GM12873 (cell line): ENCODE data around the gene RBP4.
A peak's percentile ranks its signal among the peaks of the same experiment; 100 is the strongest.

Experiments
- TF ChIP-seq, protein P1 (sequence below): IDR thresholded peaks from 2 replicates; pipeline ENCODE4 v1.5.1; 2012; ENCODE audit warnings: low read depth, mild to moderate bottlenecking, moderate library complexity, low read length, control low read depth; ENCODE audit not compliant: insufficient read depth; ENCODE audit errors: missing control alignments

Gene RBP4

GRCh38 chr10:93565446-93565845 is 35.6 kb downstream of the RBP4 start:
- TF ChIP-seq, protein P1, sequence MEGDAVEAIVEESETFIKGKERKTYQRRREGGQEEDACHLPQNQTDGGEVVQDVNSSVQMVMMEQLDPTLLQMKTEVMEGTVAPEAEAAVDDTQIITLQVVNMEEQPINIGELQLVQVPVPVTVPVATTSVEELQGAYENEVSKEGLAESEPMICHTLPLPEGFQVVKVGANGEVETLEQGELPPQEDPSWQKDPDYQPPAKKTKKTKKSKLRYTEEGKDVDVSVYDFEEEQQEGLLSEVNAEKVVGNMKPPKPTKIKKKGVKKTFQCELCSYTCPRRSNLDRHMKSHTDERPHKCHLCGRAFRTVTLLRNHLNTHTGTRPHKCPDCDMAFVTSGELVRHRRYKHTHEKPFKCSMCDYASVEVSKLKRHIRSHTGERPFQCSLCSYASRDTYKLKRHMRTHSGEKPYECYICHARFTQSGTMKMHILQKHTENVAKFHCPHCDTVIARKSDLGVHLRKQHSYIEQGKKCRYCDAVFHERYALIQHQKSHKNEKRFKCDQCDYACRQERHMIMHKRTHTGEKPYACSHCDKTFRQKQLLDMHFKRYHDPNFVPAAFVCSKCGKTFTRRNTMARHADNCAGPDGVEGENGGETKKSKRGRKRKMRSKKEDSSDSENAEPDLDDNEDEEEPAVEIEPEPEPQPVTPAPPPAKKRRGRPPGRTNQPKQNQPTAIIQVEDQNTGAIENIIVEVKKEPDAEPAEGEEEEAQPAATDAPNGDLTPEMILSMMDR: no peak

DNA sequence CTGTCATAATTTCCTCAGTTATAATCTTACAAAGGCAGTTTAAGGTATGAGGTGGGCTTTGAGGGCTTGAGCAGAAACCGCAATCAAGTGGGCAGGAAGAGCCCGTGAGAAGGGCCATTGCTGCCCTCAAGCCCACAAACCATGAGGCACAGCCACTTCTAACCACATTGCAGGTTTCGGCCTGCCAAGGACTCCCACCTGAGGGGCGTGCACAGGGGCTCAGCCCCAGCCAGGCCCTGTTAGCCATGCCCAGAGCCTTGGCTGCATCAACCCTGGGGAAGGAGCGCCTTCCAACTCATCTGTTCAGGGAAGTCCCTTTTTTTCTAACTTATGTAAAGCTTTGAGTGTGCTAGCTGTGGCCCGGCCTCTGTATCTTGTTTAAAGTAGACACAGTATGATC is 40.5 kb downstream of the RBP4 start:
- TF ChIP-seq, protein P1: no peak

- TF ChIP-seq, protein P1: no peak
These were observed 41.5 kb downstream of the RBP4 start for GRCh38 chr10:93559490-93559889.

- TF ChIP-seq, protein P1: peak; percentile 92
These were observed 46.1 kb downstream of the RBP4 start for GRCh38 chr10:93554760-93555432.

GRCh38 chr10:93554316-93554663 is 46.7 kb downstream of the RBP4 start:
- TF ChIP-seq, protein P1: no peak

GRCh38 chr10:93553482-93554315 is 47.3 kb downstream of the RBP4 start:
- TF ChIP-seq, protein P1: no peak

DNA sequence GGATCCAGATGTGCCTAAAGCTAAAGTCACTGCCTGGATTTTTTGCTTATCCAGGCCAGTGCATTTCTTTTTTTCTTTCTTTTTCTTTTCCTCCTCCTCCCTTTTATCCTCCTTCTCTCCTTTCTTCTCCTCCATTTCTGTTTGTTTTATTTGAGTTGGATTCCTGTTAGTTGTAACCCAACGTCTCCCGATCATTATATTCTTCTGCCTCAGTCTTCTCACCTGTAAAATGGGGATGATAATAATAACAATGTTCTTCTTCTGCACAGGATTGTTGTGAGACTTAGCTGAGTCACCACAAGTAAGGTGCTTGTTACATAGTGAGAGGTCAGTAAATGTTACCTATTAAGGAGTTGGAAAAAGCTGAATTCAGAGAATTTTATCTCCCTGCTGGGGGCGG is 48.3 kb downstream of the RBP4 start:
- TF ChIP-seq, protein P1: no peak
